Measurements from ENCODE around the gene U2SURP. TPM values are rescaled to one million over a fixed set of nuclear protein-coding genes. Genes with fewer than 3 reads are reported as not detected.

Gene U2SURP
- total and polyA plus RNA-seq, 2 donors (not counting 3 experiments of a cell fraction or from before 2014, with no cell fraction given), result 12.6 to 92.4 TPM

- Histone ChIP-seq H4K20me1 (replicated peaks; ENCODE audit: control insufficient read depth, extremely low read depth, insufficient read depth, low read length) (no peaks in the 10 kb centered on the region), H3K36me3 (ENCODE audit: control insufficient read depth in 2 of 2, extremely low read depth in 1 of 2, insufficient read depth in 2 of 2, low read length in 2 of 2) (no peaks in the 10 kb centered on the region), H3K4me3 (replicated peaks in 1 of 3; ENCODE audit: insufficient read depth in 1 of 3, low read depth in 1 of 3, low read length in 3 of 3) (no peak overlapping the region), H3K9ac (replicated peaks; ENCODE audit: extremely low read depth, insufficient read depth, low read length) (no peak overlapping the region), H3K9me1 (replicated peaks; ENCODE audit: control insufficient read depth, extremely low read depth, insufficient read depth, low read length) (peaks cover 2% of the 10 kb centered on the region), H2AFZ (ENCODE audit: low read depth, low read length) (no peak overlapping the region), H3K27me3 (ENCODE audit: control insufficient read depth in 2 of 2, insufficient read depth in 2 of 2, low read length in 2 of 2) (peaks cover 7% of the 10 kb centered on the region in 2 experiments), H3K9me3 (replicated peaks; ENCODE audit: control insufficient read depth, insufficient read depth, low read length) (no peaks in the 10 kb centered on the region), H3K4me2 (ENCODE audit: insufficient read depth, low read length) (no peak overlapping the region), H3K79me2 (ENCODE audit: control insufficient read depth, insufficient read depth, low read length) (no peaks in the 10 kb centered on the region), H3K27ac (ENCODE audit: insufficient read depth, low read depth, low read length) (no peak overlapping the region), H3K4me1 (ENCODE audit: control insufficient read depth, extremely low read depth, insufficient read depth, low read length) (no peaks in the 10 kb centered on the region)
- ChIA-PET POLR2A (no interaction called here), CTCF (interaction anchor here (1.2 kb wide), 2 partner anchors 88 to 574 kb away, joined by 3 read pairs; no protein-coding TSS in a partner anchor)
- DNase-seq (ENCODE audit: low read depth, low spot score) (no peak), FAIRE-seq (no peak)
- intact Hi-C loops (cut with micrococcal nuclease) (no loop called here), dilution Hi-C loops (cut with MboI; ENCODE audit: extremely low pct_ligation_motif_present, low sequenced_read_pairs) (no loop called here)
- no peak for TF ChIP-seq POLR2AphosphoS5 (IDR thresholded peaks at IDR 0.05; ENCODE audit: insufficient read depth, low read depth, low read length)
- no peak for TF ChIP-seq CTCF (IDR thresholded peaks at IDR 0.05; ENCODE audit: extremely low read depth in 1 of 2, insufficient read depth in 1 of 2, low read depth in 1 of 2, low read length in 2 of 2)
- TF ChIP-seq MYC (IDR thresholded peaks at IDR 0.05; ENCODE audit: low read depth, low read length), result no peak
- TF ChIP-seq GATA2 (IDR thresholded peaks at IDR 0.05; ENCODE audit: insufficient read depth, insufficient read length, low read depth, low read length), result no peak
- TF ChIP-seq MAX (IDR thresholded peaks at IDR 0.05; ENCODE audit: insufficient read depth, insufficient read length), result no peak
- TF ChIP-seq EZH2 (IDR thresholded peaks at IDR 0.05; ENCODE audit: borderline replicate concordance, low read depth, low read length, severe bottlenecking), result no peak
- no peak for TF ChIP-seq JUN (IDR thresholded peaks at IDR 0.05; ENCODE audit: borderline replicate concordance, insufficient read depth, insufficient read length, low read depth)
- TF ChIP-seq POLR2A (IDR thresholded peaks at IDR 0.05; ENCODE audit: low read depth, low read length), result no peak
- TF ChIP-seq FOS (IDR thresholded peaks at IDR 0.05; ENCODE audit: borderline replicate concordance, insufficient read depth, low read length), result no peak
- no TSS peak for BruUV-seq (replicated peaks)
These were observed 98.3 kb downstream of the U2SURP start for GRCh38 chr3:143099690-143100089.
